Ishikawa (cell line): Measurements from ENCODE around the gene RER1.

Experiments
- CREB1 ChIP-seq: IDR thresholded peaks from 2 replicates; pipeline ENCODE4 v1.6.1; 2012; ENCODE audit warnings: low read depth
- EGR1 ChIP-seq: IDR thresholded peaks from 2 replicates; pipeline ENCODE4 v1.6.1; 2012
- EP300 ChIP-seq: IDR thresholded peaks from 2 replicates; pipeline ENCODE4 v1.6.1; 2012; ENCODE audit warnings: borderline replicate concordance
- FOXM1 ChIP-seq: IDR thresholded peaks from 2 replicates; pipeline ENCODE4 v1.6.1; 2012; ENCODE audit warnings: low read depth, borderline replicate concordance
- MAX ChIP-seq: IDR thresholded peaks from 2 replicates; pipeline ENCODE4 v1.6.1; 2012
- NFIC ChIP-seq: IDR thresholded peaks from 2 replicates; pipeline ENCODE4 v1.6.1; 2012
- RAD21 ChIP-seq: IDR thresholded peaks from 2 replicates; pipeline ENCODE4 v1.6.1; 2012; ENCODE audit warnings: low read depth
- REST ChIP-seq: IDR thresholded peaks from 2 replicates; pipeline ENCODE4 v1.6.1; 2012; ENCODE audit warnings: low read depth, mild to moderate bottlenecking
- TAF1 ChIP-seq: IDR thresholded peaks from 2 replicates; pipeline ENCODE4 v1.6.1; 2012; ENCODE audit warnings: low read depth, mild to moderate bottlenecking
- TCF12 ChIP-seq: IDR thresholded peaks from 2 replicates; pipeline ENCODE4 v1.6.1; 2012; ENCODE audit warnings: low read depth
- TEAD4 ChIP-seq: IDR thresholded peaks from 2 replicates; pipeline ENCODE4 v1.6.1; 2012
- YY1 ChIP-seq: IDR thresholded peaks from 2 replicates; pipeline ENCODE4 v1.6.1; 2012; ENCODE audit warnings: low read depth
- ZBTB7A ChIP-seq: IDR thresholded peaks from 2 replicates; pipeline ENCODE4 v1.6.1; 2012; ENCODE audit warnings: low read depth
- TF ChIP-seq, protein P1 (sequence below): IDR thresholded peaks from 2 replicates; pipeline ENCODE4 v1.6.1; 2012

DNA sequence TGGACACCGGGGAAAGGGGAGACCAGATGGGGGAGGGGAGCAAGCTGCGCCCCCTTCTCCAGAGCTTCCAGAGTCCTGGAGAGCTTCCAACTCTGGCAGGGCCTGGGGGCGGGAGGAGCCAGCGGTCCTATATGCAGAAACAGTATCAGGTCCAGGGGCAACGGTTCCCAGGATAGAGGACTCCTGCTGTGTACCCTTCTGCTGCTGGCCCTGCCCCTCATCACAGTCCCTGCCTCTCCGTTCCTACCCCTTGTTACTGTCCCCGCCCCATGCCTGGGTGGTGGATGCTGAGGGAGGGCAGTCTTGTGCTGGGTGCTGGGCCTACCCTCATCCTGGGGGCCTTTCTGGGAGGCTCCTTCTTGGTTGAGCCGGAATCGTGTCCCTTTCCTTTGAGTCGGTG, 39.9 kb downstream of the RER1 start:
- TF ChIP-seq MAX (no peak), FOXM1 (no peak), REST (no peak), NFIC (no peak), RAD21 (no peak), YY1 (no peak), EGR1 (no peak), TAF1 (no peak), EP300 (no peak), CREB1 (no peak), TCF12 (no peak), TEAD4 (no peak), ZBTB7A (no peak)
- TF ChIP-seq, protein P1, sequence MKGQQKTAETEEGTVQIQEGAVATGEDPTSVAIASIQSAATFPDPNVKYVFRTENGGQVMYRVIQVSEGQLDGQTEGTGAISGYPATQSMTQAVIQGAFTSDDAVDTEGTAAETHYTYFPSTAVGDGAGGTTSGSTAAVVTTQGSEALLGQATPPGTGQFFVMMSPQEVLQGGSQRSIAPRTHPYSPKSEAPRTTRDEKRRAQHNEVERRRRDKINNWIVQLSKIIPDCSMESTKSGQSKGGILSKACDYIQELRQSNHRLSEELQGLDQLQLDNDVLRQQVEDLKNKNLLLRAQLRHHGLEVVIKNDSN = no peak
